ENCODE results near the gene FAM171A1.

The FAM171A1 gene

DNA sequence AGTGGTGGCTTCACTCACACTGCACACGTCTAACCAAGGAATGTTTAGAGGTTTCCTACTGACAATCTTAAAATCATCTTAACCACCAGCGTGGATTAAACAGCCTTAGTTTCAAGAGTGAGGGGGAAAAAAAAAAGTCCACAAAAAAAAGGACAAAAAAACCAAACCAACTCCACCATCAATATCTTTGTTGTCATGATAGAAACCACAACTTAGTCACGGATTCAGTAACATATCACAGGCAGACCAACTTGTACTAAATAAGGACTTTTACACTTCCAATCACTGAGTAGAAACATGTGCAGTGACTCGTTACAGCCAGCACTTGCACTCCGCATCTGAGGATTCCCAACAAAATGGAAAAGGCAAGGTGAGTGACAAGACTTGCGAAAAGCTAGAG is 46.5 kb downstream of the FAM171A1 start:
- DNase-seq (ENCODE audit: insufficient read length, low spot score) = no peak
- FAIRE-seq = no peak
- TF ChIP-seq, protein P1, sequence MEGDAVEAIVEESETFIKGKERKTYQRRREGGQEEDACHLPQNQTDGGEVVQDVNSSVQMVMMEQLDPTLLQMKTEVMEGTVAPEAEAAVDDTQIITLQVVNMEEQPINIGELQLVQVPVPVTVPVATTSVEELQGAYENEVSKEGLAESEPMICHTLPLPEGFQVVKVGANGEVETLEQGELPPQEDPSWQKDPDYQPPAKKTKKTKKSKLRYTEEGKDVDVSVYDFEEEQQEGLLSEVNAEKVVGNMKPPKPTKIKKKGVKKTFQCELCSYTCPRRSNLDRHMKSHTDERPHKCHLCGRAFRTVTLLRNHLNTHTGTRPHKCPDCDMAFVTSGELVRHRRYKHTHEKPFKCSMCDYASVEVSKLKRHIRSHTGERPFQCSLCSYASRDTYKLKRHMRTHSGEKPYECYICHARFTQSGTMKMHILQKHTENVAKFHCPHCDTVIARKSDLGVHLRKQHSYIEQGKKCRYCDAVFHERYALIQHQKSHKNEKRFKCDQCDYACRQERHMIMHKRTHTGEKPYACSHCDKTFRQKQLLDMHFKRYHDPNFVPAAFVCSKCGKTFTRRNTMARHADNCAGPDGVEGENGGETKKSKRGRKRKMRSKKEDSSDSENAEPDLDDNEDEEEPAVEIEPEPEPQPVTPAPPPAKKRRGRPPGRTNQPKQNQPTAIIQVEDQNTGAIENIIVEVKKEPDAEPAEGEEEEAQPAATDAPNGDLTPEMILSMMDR (IDR thresholded peaks at IDR 0.05; ENCODE audit: insufficient read depth, missing control alignments) = no peak

DNA sequence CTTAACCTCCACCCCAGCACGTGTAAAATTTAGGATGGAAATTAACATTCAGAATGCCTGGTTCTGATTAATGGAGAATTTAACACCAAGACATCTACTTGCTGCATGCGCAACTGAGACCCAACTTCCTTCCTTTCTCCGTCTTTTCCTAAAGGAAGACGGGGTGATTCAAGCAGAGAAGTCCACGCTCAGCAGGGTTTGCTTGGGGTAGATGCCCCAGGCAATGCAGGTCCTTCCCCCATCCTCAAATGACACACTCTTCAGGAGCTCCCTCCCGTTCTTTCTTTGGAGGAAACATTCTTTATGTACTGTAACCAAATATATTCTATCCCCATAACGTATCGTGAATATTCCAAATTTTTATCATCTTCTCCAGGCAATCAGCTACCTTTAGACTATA is 47.0 kb downstream of the FAM171A1 start:
- FAIRE-seq (no peak), DNase-seq (ENCODE audit: insufficient read length, low spot score) (no peak)
- TF ChIP-seq, protein P1 (IDR thresholded peaks at IDR 0.05; ENCODE audit: insufficient read depth, missing control alignments) = no peak

DNA sequence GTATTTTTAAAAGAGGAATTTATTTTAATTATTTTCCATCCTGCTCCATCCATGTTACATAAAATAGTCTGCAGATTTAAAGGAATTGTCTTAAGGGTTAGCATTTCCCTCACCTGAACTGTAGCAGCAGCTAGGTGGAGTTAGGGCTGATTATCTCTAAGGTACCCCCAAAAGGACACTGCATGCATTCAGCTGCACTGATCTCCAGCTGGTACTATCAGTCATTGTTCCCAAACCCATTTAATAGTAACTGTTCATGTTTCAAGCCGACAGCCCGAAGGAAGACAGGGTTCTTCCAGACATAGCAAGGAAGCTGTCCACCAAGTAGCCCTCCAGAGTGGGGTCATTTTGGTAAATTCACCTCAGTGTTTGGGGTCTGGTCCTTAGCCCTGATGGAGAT is 48.7 kb downstream of the FAM171A1 start:
- FAIRE-seq (no peak), DNase-seq (ENCODE audit: insufficient read length, low spot score) (no peak)
- TF ChIP-seq, protein P1 (IDR thresholded peaks at IDR 0.05; ENCODE audit: insufficient read depth, missing control alignments) = no peak

- TF ChIP-seq, protein P1 (IDR thresholded peaks at IDR 0.05; ENCODE audit: insufficient read depth, missing control alignments) = no peak
- no peak for FAIRE-seq
- DNase-seq (ENCODE audit: insufficient read length, low spot score) = no peak
These were observed 49.4 kb downstream of the FAM171A1 start for GRCh38 chr10:15321431-15322341.

GRCh38 chr10:15320522-15321203 is 50.4 kb downstream of the FAM171A1 start:
- TF ChIP-seq, protein P1 (IDR thresholded peaks at IDR 0.05; ENCODE audit: insufficient read depth, missing control alignments) = no peak
- no peak for DNase-seq (ENCODE audit: insufficient read length, low spot score)
- FAIRE-seq = no peak

DNA sequence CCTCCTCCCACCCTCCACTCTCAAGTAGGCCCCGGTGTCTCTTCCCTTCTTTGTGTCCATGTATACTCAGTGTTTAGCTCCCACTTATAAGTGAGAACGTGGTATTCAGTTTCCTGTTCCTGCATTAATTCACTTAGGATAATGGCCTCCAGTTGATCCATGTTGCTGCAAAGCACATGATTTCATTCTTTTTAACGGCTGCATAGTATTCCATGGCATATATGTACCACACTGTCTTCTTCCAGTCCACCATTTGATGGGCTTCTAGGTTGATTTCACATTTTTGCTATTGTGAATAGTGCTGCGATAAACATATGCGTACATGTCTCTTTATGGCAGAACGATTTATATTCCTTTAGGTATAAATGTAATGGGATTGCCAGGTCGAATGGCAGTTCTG is 51.0 kb downstream of the FAM171A1 start:
- no peak for DNase-seq (ENCODE audit: insufficient read length, low spot score)
- TF ChIP-seq, protein P1 (IDR thresholded peaks at IDR 0.05; ENCODE audit: insufficient read depth, missing control alignments) = no peak
- FAIRE-seq = no peak
